ENCODE data around the gene BTBD3. TPM values are rescaled to one million over a fixed set of nuclear protein-coding genes. Genes with fewer than 3 reads are reported as not detected.
A peak's percentile ranks its signal among the peaks of the same experiment; 100 is the strongest.

Gene BTBD3
- total and polyA plus RNA-seq, 2 experiments from 2014 or later: 22.3 to 68.3 TPM

GRCh38 chr20:11880680-11881079 lies 37.0 kb upstream of the BTBD3 start:
- no peaks in the 10 kb centered on the region for H4K20me1 ChIP-seq (ENCODE audit: insufficient read depth, poor library complexity, severe bottlenecking)
- H3K79me2 ChIP-seq: no peaks in the 10 kb centered on the region
- H3K4me2 ChIP-seq: no peak overlapping the region
- TF ChIP-seq EZH2 (IDR thresholded peaks at IDR 0.05; ENCODE audit: borderline replicate concordance) (no peak), EZH2phosphoT487 (IDR thresholded peaks at IDR 0.05; ENCODE audit: low read depth, severe bottlenecking, unreplicated experiment) (no peak)
- TF ChIP-seq, protein P1, sequence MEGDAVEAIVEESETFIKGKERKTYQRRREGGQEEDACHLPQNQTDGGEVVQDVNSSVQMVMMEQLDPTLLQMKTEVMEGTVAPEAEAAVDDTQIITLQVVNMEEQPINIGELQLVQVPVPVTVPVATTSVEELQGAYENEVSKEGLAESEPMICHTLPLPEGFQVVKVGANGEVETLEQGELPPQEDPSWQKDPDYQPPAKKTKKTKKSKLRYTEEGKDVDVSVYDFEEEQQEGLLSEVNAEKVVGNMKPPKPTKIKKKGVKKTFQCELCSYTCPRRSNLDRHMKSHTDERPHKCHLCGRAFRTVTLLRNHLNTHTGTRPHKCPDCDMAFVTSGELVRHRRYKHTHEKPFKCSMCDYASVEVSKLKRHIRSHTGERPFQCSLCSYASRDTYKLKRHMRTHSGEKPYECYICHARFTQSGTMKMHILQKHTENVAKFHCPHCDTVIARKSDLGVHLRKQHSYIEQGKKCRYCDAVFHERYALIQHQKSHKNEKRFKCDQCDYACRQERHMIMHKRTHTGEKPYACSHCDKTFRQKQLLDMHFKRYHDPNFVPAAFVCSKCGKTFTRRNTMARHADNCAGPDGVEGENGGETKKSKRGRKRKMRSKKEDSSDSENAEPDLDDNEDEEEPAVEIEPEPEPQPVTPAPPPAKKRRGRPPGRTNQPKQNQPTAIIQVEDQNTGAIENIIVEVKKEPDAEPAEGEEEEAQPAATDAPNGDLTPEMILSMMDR (IDR thresholded peaks at IDR 0.05; ENCODE audit: poor library complexity): no peak
- H2AFZ ChIP-seq: no peak overlapping the region
- H3K36me3 ChIP-seq (replicated peaks; ENCODE audit: insufficient read depth, low read depth): no peaks in the 10 kb centered on the region
- no peaks in the 10 kb centered on the region for H3K9me3 ChIP-seq (ENCODE audit: low read depth)
- 82% methylated on average over 4 of the region's 4 CpGs for WGBS (ENCODE audit: low lambda C conversion rate, missing lambda C conversion rate)
- H3K9me2 ChIP-seq (replicated peaks; ENCODE audit: insufficient read depth): no peaks in the 10 kb centered on the region
- no peak overlapping the region for H3K4me3 ChIP-seq
- DNase-seq (ENCODE audit: low spot score): no peak
- no peaks in the 10 kb centered on the region for H3K4me1 ChIP-seq (ENCODE audit: insufficient read depth)
- no peaks in the 10 kb centered on the region for H3K27me3 ChIP-seq
- H3K27ac ChIP-seq: peak overlapping the region; percentile 51

- H3K9me2 ChIP-seq (replicated peaks; ENCODE audit: insufficient read depth): no peaks in the 10 kb centered on the region
- H3K27me3 ChIP-seq: no peaks in the 10 kb centered on the region
- H3K4me1 ChIP-seq (ENCODE audit: insufficient read depth): no peaks in the 10 kb centered on the region
- no peaks in the 10 kb centered on the region for H3K36me3 ChIP-seq (replicated peaks; ENCODE audit: insufficient read depth, low read depth)
- WGBS (ENCODE audit: low lambda C conversion rate, missing lambda C conversion rate): 42% methylated on average over 4 of the region's 4 CpGs
- H3K4me3 ChIP-seq: no peak overlapping the region
- H2AFZ ChIP-seq: peak overlapping the region; percentile 8
- DNase-seq (ENCODE audit: low spot score): no peak
- no peaks in the 10 kb centered on the region for H3K9me3 ChIP-seq (ENCODE audit: low read depth)
- TF ChIP-seq, protein P1 (IDR thresholded peaks at IDR 0.05; ENCODE audit: poor library complexity): no peak
- TF ChIP-seq EZH2 (IDR thresholded peaks at IDR 0.05; ENCODE audit: borderline replicate concordance): no peak
- no peak for TF ChIP-seq EZH2phosphoT487 (IDR thresholded peaks at IDR 0.05; ENCODE audit: low read depth, severe bottlenecking, unreplicated experiment)
- no peaks in the 10 kb centered on the region for H3K79me2 ChIP-seq
- H3K27ac ChIP-seq: peak overlapping the region; percentile 51
- no peaks in the 10 kb centered on the region for H4K20me1 ChIP-seq (ENCODE audit: insufficient read depth, poor library complexity, severe bottlenecking)
- H3K4me2 ChIP-seq: peak overlapping the region; percentile 56
Measured at GRCh38 chr20:11881449-11881848, 36.2 kb upstream of the BTBD3 start.

- Histone ChIP-seq H3K79me2 (no peaks in the 10 kb centered on the region), H3K27me3 (no peaks in the 10 kb centered on the region), H2AFZ (no peak overlapping the region), H4K20me1 (ENCODE audit: insufficient read depth, poor library complexity, severe bottlenecking) (no peaks in the 10 kb centered on the region), H3K4me1 (ENCODE audit: insufficient read depth) (no peaks in the 10 kb centered on the region), H3K4me3 (no peak overlapping the region), H3K9me2 (replicated peaks; ENCODE audit: insufficient read depth) (no peaks in the 10 kb centered on the region), H3K27ac (no peak overlapping the region), H3K36me3 (replicated peaks; ENCODE audit: insufficient read depth, low read depth) (no peaks in the 10 kb centered on the region), H3K9me3 (ENCODE audit: low read depth) (no peaks in the 10 kb centered on the region), H3K4me2 (no peak overlapping the region)
- TF ChIP-seq EZH2phosphoT487 (IDR thresholded peaks at IDR 0.05; ENCODE audit: low read depth, severe bottlenecking, unreplicated experiment): no peak
- no peak for TF ChIP-seq EZH2 (IDR thresholded peaks at IDR 0.05; ENCODE audit: borderline replicate concordance)
- TF ChIP-seq, protein P1 (IDR thresholded peaks at IDR 0.05; ENCODE audit: poor library complexity): no peak
- 81% methylated on average over 7 of the region's 7 CpGs for WGBS (ENCODE audit: low lambda C conversion rate, missing lambda C conversion rate)
- no peak for DNase-seq (ENCODE audit: low spot score)
Measured at GRCh38 chr20:11882651-11883050, 35.0 kb upstream of the BTBD3 start.

- peaks cover 23% of the 10 kb centered on the region for H3K79me2 ChIP-seq
- H2AFZ ChIP-seq: no peak overlapping the region
- H3K4me3 ChIP-seq: no peak overlapping the region
- 0% methylated on average over 1 of the region's 1 CpG for whole genome bisulfite sequencing (ENCODE audit: low lambda C conversion rate, missing lambda C conversion rate)
- H3K36me3 ChIP-seq (replicated peaks; ENCODE audit: insufficient read depth, low read depth): no peaks in the 10 kb centered on the region
- H3K4me1 ChIP-seq (ENCODE audit: insufficient read depth): peaks cover 9% of the 10 kb centered on the region
- no peaks in the 10 kb centered on the region for H4K20me1 ChIP-seq (ENCODE audit: insufficient read depth, poor library complexity, severe bottlenecking)
- no peak overlapping the region for H3K4me2 ChIP-seq
- H3K27ac ChIP-seq: no peak overlapping the region
- H3K9me3 ChIP-seq (ENCODE audit: low read depth): no peaks in the 10 kb centered on the region
- H3K9me2 ChIP-seq (replicated peaks; ENCODE audit: insufficient read depth): no peaks in the 10 kb centered on the region
- no peak for TF ChIP-seq EZH2 (IDR thresholded peaks at IDR 0.05; ENCODE audit: borderline replicate concordance)
- TF ChIP-seq, protein P1 (IDR thresholded peaks at IDR 0.05; ENCODE audit: poor library complexity): no peak
- no peak for TF ChIP-seq EZH2phosphoT487 (IDR thresholded peaks at IDR 0.05; ENCODE audit: low read depth, severe bottlenecking, unreplicated experiment)
- no peaks in the 10 kb centered on the region for H3K27me3 ChIP-seq
- DNase-seq (ENCODE audit: low spot score): no peak
Measured at GRCh38 chr20:11888648-11889047, 29.0 kb upstream of the BTBD3 start.

All from hepatocyte (in vitro differentiated cells).